Measurements from ENCODE around the gene ABCA13. TPM values are rescaled to one million over a fixed set of nuclear protein-coding genes. Genes with fewer than 3 reads are reported as not detected.

The ABCA13 gene
- polyA plus RNA-seq, 1 of the 3 experiments (the other 2 are of a cell fraction), result not detected

- no peak overlapping the region for H3K4me3 ChIP-seq (ENCODE audit: low read depth in 2 of 2, low read length in 1 of 2)
- H3K4me1 ChIP-seq (ENCODE audit: control insufficient read depth in 1 of 2, insufficient read depth in 2 of 2, low read depth in 1 of 2, low read length in 1 of 2), result no peaks in the 10 kb centered on the region
- no peak for TF ChIP-seq RFX5 (IDR thresholded peaks at IDR 0.05; ENCODE audit: low read length)
- TF ChIP-seq TEAD4 (IDR thresholded peaks at IDR 0.05; ENCODE audit: borderline replicate concordance, insufficient read depth), result no peak
- TF ChIP-seq RAD21 (IDR thresholded peaks at IDR 0.05; ENCODE audit: low read length), result no peak
- TF ChIP-seq REST (IDR thresholded peaks at IDR 0.05; ENCODE audit: low read depth, low read length), result no peak
- no peak for TF ChIP-seq RCOR1 (IDR thresholded peaks at IDR 0.05; ENCODE audit: low read length)
- no peak for TF ChIP-seq SIN3A (IDR thresholded peaks at IDR 0.05; ENCODE audit: borderline replicate concordance, low read depth, low read length)
- TF ChIP-seq EZH2phosphoT487 (IDR thresholded peaks at IDR 0.05; ENCODE audit: borderline replicate concordance, low read depth), result no peak
- no peak for TF ChIP-seq FOXJ3 (CRISPR knock-in tag; IDR thresholded peaks at IDR 0.05)
- no peak for TF ChIP-seq YY1 (IDR thresholded peaks at IDR 0.05; ENCODE audit: low read depth)
- TF ChIP-seq GABPA (IDR thresholded peaks at IDR 0.05; ENCODE audit: low read depth), result no peak
- no peak for TF ChIP-seq ELF1 (IDR thresholded peaks at IDR 0.05)
- no peak for TF ChIP-seq POLR2AphosphoS5 (IDR thresholded peaks at IDR 0.05; ENCODE audit: low read depth, low read length)
- no peaks in the 10 kb centered on the region for H3K9me3 ChIP-seq
- POLR2A ChIA-PET, result no interaction called here
- H3K36me3 ChIP-seq (replicated peaks in 1 of 2; ENCODE audit: control insufficient read depth in 1 of 2, insufficient read depth in 2 of 2, low read length in 1 of 2), result no peaks in the 10 kb centered on the region
- no peak overlapping the region for H3K27ac ChIP-seq (ENCODE audit: low read depth in 2 of 2, low read length in 1 of 2)
- no peaks in the 10 kb centered on the region for H3K79me2 ChIP-seq (ENCODE audit: insufficient read depth)
- CTCF ChIA-PET, result no interaction called here
- no peaks in the 10 kb centered on the region for H4K20me1 ChIP-seq (ENCODE audit: insufficient read depth)
- H3K9ac ChIP-seq, result no peak overlapping the region
- 2% methylated on average over 3 of the region's 3 CpGs for WGBS (ENCODE audit: low lambda C conversion rate)
- no peaks in the 10 kb centered on the region for H3K27me3 ChIP-seq (ENCODE audit: insufficient read depth)
- no peak overlapping the region for H3K4me2 ChIP-seq
- no peak overlapping the region for H2AFZ ChIP-seq (ENCODE audit: low read depth)
- H3F3A ChIP-seq (replicated peaks; ENCODE audit: insufficient read depth), result no peaks in the 10 kb centered on the region
- DNase-seq, result no peak
- H3K9me2 ChIP-seq, result no peaks in the 10 kb centered on the region
These were observed 465.2 kb downstream of the ABCA13 start for GRCh38 chr7:48636391-48637015.

- Histone ChIP-seq H3K4me3 (ENCODE audit: low read depth in 2 of 2, low read length in 1 of 2) (no peak overlapping the region), H3K36me3 (replicated peaks in 1 of 2; ENCODE audit: control insufficient read depth in 1 of 2, insufficient read depth in 2 of 2, low read length in 1 of 2) (no peaks in the 10 kb centered on the region), H3K4me2 (no peak overlapping the region), H3K9me3 (no peaks in the 10 kb centered on the region), H3K27ac (ENCODE audit: low read depth in 2 of 2, low read length in 1 of 2) (no peak overlapping the region), H3K27me3 (ENCODE audit: insufficient read depth) (no peaks in the 10 kb centered on the region), H4K20me1 (ENCODE audit: insufficient read depth) (no peaks in the 10 kb centered on the region), H3K4me1 (ENCODE audit: control insufficient read depth in 1 of 2, insufficient read depth in 2 of 2, low read depth in 1 of 2, low read length in 1 of 2) (no peaks in the 10 kb centered on the region), H3K9me2 (no peaks in the 10 kb centered on the region), H3K79me2 (ENCODE audit: insufficient read depth) (no peaks in the 10 kb centered on the region), H3F3A (replicated peaks; ENCODE audit: insufficient read depth) (no peaks in the 10 kb centered on the region), H2AFZ (ENCODE audit: low read depth) (no peak overlapping the region), H3K9ac (no peak overlapping the region)
- 2% methylated on average over 1 of the region's 1 CpG for WGBS (ENCODE audit: low lambda C conversion rate)
- CTCF ChIA-PET, result no interaction called here
- no peak for DNase-seq
- TF ChIP-seq TEAD4 (IDR thresholded peaks at IDR 0.05; ENCODE audit: borderline replicate concordance, insufficient read depth) (no peak), ELF1 (IDR thresholded peaks at IDR 0.05) (no peak), USF2 (IDR thresholded peaks at IDR 0.05; ENCODE audit: borderline replicate concordance, low read depth, low read length) (no peak), MEF2A (IDR thresholded peaks at IDR 0.05; ENCODE audit: borderline replicate concordance, low read depth) (no peak)
- POLR2A ChIA-PET, result no interaction called here
These were observed 466.1 kb downstream of the ABCA13 start for GRCh38 chr7:48637382-48637781.
